Right atrium auricular region (tissue), 2 donors: ENCODE measurements around the gene CYTH2. TPM values are rescaled to one million over a fixed set of nuclear protein-coding genes. Genes with fewer than 3 reads are reported as not detected.

Source experiments
- DNase-seq: peaks from one replicate; pipeline ENCODE4 v3.0.0-alpha.2; 2019; ENCODE audit warnings: low spot score
- H3K27ac ChIP-seq, 2 donors: fragments of 200-600 bp; sonication (generic); 1 replicate in 1 of 2; 2 replicates in 1 of 2; pipeline ENCODE4 v1.5.1; 2016 to 2019
- H3K27me3 ChIP-seq, 2 donors: fragments of 200-600 bp; sonication (generic); one replicate each; pipeline versions ENCODE4 v1.5.1 to v1.6.0; 2017 to 2019
- H3K36me3 ChIP-seq: fragments of 200-600 bp; sonication (generic); one replicate; pipeline ENCODE4 v1.5.1; 2016
- H3K4me1 ChIP-seq, 2 donors: fragments of 200-600 bp; sonication (generic); one replicate each; pipeline versions ENCODE4 v1.5.1 to v1.6.0; 2017 to 2019
- H3K4me3 ChIP-seq, 2 donors: fragments of 200-600 bp; sonication (generic); 1 replicate in 1 of 2; 2 replicates in 1 of 2; pipeline ENCODE4 v1.5.1; 2017 to 2019; ENCODE audit warnings: mild to moderate bottlenecking in 1 of 2, moderate library complexity in 1 of 2
- H3K9me3 ChIP-seq, 2 donors: fragments of 200-600 bp; sonication (generic); one replicate each; pipeline ENCODE4 v1.5.1; 2019
- CTCF ChIP-seq, 2 donors: fragments of 200-600 bp; sonication (generic); IDR thresholded peaks; one replicate each; pipeline ENCODE4 v1.5.1; 2019; ENCODE audit warnings: antibody characterized with exemption in 2 of 2
- total RNA-seq, 2 donors: library from RNA; depleted of rRNA; stranded (reverse); fragments of >200 nt; gene quantifications; one replicate each; pipeline ENCODE4 v1.1.0, GENCODE V29; 2016

The CYTH2 gene
- total RNA-seq, 2 donors from 2014 or later: 13.3 to 22.5 TPM

DNA sequence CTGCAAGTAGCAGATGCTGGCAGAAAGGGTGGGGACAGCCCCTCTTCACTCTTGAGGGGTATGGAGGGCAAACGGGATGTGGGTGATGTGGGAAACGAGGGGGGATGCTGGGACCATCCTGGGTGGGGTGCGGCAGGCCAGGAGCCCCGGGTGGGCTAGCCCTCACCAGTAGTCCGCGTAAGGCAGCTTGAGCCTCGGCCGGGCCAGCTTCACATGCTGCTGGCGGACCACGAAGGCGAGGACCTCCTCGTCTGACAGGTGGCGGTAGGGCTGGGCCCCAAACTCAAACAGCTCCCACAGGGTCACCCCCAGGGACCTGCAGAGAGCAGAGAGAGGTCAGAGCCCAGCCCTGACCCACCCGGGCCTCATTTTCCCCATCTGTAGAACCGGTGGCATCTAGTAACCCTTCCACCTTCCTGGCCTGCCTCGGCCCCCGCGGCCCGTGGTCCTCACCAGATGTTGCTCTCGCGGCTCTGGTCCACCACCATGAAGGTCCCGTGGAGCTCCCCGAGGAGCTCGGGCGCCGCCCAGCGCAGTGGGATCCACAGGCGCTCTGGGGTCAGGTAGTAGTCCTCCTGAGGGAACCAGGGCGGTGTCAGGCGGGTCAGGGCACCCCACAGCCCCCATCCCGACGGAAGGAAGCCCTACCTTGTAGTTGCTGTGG lies 31.8 kb downstream of the CYTH2 start:
- Histone ChIP-seq H3K4me1 (peaks cover 0 to 8% of the 10 kb centered on the region in 2 donors), H3K4me3 (no peak overlapping the region), H3K27me3 (peaks cover 0 to 19% of the 10 kb centered on the region in 2 donors), H3K27ac (no peak overlapping the region), H3K36me3 (no peaks in the 10 kb centered on the region), H3K9me3 (no peaks in the 10 kb centered on the region)
- TF ChIP-seq CTCF (IDR thresholded peaks at IDR 0.05): no peak
- DNase-seq: no peak

DNA sequence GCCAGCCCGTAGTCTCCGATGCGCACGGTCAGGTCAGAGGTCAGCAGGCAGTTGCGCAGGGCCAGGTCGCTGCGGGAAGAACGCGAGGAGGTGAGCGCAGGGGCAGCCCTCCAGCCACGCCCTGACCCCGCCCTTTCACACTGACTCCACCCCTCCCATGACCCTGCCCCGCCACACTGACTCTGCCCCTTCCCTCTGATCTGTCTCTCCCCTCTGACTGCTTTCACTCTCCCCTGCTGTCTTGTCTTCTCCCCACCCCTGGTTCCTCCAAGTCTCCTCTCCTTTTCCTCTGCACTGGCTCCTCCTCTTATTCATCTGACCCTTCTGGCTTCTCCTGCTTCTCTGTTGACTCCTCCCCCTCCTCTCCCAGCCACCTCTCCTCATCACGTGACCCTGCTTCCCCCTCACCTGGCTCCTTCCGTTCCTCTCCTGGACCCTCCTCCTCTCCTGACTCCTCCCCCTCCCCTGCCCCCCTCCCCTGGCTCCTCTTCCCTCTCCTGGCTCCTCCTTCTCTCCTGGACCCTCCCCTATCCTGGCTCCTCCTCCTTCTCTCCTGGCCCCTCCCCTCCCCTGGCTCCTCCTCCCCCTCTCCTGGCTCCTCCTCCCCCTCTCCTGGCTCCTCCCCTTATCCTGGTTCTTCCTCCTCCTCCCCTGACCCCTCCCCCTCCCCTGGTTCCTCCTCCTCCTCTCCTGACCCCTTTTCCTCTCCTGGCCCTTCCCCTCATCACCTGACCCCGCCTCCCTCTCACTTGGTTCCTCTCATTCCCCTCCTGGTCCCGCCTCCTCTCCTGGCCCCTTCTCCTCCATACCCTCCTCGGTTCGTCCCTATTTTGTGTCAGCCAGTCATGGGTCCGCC lies 32.6 kb downstream of the CYTH2 start:
- no peaks in the 10 kb centered on the region for H3K9me3 ChIP-seq
- no peak for DNase-seq

DNA sequence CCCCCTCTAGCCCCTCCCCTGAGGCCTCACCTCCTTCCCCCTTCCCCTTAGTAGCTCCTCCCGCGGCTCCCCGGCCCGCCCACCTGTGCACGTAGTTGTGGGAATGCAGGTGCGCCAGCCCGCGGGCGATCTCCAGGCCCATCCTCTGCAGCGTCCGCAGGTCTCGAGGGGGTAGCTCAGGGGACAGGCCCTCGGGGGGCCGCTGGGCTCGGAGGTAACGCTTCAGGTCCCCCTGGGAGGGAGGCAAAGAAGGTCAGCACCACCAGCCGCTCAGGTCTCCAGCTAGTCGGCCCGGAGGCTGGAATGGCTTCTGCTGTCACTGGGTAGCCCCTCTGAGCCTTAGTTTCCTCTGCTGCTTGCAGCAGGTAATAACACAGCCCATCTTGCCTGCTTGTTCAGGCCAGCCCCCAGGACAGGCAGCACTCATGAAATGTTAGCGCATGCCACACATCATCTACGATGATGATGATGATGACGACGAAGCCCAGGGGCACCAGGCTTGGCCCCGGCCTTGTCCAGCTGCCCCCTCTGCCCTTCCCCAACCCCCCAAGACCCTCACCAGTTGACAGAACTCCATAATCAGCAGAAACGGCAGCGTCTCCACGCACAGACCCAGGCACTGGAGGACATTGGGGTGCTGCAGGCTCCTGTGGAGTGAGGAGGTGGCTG lies 33.3 kb downstream of the CYTH2 start:
- Histone ChIP-seq H3K4me1 (peaks cover 0 to 8% of the 10 kb centered on the region in 2 donors), H3K27me3 (peaks cover 0 to 19% of the 10 kb centered on the region in 2 donors), H3K36me3 (no peaks in the 10 kb centered on the region), H3K4me3 (no peak overlapping the region), H3K27ac (no peak overlapping the region), H3K9me3 (no peaks in the 10 kb centered on the region)
- DNase-seq: no peak
- no peak for TF ChIP-seq CTCF (IDR thresholded peaks at IDR 0.05)

More for the DNA sequence above, 32.6 kb downstream of the CYTH2 start:
- Histone ChIP-seq H3K36me3 (no peaks in the 10 kb centered on the region), H3K27ac (no peak overlapping the region), H3K4me3 (no peak overlapping the region), H3K27me3 (peaks cover 0 to 19% of the 10 kb centered on the region in 2 donors), H3K4me1 (peaks cover 0 to 8% of the 10 kb centered on the region in 2 donors)
- no peak for TF ChIP-seq CTCF (IDR thresholded peaks at IDR 0.05)

GRCh38 chr19:48506138-48506733 lies 37.1 kb downstream of the CYTH2 start:
- H3K27ac ChIP-seq: no peak overlapping the region
- H3K27me3 ChIP-seq: peaks cover 0 to 10% of the 10 kb centered on the region in 2 donors
- no peak for DNase-seq
- H3K4me1 ChIP-seq: peaks cover 0 to 16% of the 10 kb centered on the region in 2 donors
- no peak overlapping the region for H3K4me3 ChIP-seq
- peak in 1 of 2 donors; percentile 63 for TF ChIP-seq CTCF (IDR thresholded peaks at IDR 0.05)
- no peaks in the 10 kb centered on the region for H3K9me3 ChIP-seq
- no peaks in the 10 kb centered on the region for H3K36me3 ChIP-seq

DNA sequence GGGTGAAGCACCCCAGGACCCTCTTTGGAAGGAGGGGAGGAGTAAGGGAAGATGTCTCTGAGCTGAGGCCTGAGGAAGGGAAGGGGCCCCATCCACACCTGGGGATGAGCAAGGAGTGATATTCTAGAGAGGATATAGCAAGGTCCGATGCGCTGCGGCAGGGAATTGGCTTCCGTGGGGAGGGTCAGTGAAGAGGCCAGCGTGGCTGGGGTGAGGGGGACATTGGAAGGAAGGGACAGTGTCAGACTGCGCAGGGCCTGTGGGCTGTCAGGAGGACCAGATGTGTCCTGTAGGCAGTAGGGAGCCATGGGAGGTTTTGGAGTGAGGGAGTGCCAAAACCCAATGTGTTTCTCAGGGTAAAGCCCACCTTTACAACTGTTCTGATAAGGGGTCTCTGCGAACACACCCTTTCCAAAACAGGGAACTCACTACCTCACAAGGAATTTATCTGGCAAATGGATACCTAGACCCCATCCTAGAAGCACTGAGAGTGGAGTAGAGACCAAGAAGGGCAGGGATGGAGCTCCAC lies 38.8 kb downstream of the CYTH2 start:
- H3K4me3 ChIP-seq: no peak overlapping the region
- H3K36me3 ChIP-seq: no peaks in the 10 kb centered on the region
- DNase-seq: no peak
- no peaks in the 10 kb centered on the region for H3K9me3 ChIP-seq
- H3K27me3 ChIP-seq: peaks cover 0 to 9% of the 10 kb centered on the region in 2 donors
- no peak overlapping the region for H3K27ac ChIP-seq
- no peak for TF ChIP-seq CTCF (IDR thresholded peaks at IDR 0.05)
- H3K4me1 ChIP-seq: peaks cover 0 to 20% of the 10 kb centered on the region in 2 donors
